GM19025 (cell line): Measurements from ENCODE around the gene NOP56.
A peak's percentile ranks its signal among the peaks of the same experiment; 100 is the strongest.

Source experiments
- ATAC-seq: cut with Tn5 transposase; IDR thresholded peaks from one replicate; pipeline ENCODE4 v1.9.1; 2021; ENCODE audit warnings: mild to moderate bottlenecking, low read depth, moderate library complexity; ENCODE audit not compliant: unreplicated experiment

Gene NOP56, protein sequence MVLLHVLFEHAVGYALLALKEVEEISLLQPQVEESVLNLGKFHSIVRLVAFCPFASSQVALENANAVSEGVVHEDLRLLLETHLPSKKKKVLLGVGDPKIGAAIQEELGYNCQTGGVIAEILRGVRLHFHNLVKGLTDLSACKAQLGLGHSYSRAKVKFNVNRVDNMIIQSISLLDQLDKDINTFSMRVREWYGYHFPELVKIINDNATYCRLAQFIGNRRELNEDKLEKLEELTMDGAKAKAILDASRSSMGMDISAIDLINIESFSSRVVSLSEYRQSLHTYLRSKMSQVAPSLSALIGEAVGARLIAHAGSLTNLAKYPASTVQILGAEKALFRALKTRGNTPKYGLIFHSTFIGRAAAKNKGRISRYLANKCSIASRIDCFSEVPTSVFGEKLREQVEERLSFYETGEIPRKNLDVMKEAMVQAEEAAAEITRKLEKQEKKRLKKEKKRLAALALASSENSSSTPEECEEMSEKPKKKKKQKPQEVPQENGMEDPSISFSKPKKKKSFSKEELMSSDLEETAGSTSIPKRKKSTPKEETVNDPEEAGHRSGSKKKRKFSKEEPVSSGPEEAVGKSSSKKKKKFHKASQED

DNA sequence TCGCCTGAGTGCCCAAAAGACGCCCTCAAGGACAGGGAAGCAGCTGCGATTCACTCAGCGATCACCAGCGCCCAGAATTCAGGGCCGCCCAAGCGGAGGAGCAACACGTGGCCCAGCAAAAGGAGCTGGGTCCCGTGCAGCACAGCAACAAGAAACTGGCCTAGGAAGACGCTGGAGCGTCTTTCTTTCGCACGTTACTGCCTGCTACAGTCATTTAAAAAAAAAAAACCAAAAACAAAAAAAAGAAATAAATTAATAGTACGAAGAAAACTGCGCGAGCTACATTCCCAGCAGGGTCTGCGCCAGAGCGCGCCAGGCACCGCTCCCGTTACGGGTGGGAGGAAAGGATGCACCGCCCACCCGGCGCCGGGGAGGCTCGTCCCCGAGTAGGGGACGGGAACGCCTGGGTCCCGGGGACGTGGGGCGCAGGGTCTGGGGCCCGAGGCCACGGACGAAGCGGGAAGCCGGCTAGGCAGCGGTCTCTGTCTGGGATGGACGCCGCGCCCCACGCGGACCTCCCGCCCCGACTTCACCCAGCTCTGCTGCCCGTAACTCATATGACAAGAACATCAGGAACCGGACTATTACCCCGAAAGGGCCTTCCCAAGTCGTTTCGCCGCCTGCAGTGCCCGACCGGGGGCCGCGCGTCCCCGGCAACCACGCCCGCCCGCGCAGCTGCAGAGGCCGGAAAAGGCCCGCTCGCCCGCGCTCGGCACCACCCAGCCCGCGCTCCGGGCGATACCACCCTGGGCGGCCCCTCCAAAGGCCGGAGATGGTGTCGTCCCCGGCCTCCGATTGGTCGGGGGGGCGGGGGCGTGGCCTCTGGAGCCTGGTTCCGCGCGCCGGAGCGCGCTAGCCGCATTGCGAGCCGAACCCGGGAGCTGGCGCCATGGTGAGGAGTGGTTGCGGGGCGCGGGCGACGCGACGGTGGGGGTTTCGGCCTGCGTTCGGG lies at the start of gene NOP56:
NOP56 (plus strand) TSS at position 861 of the 952 bp plus-strand sequence; CDS start at position 890, 29 bp downstream.
- ATAC-seq, result peak; percentile 84

DNA sequence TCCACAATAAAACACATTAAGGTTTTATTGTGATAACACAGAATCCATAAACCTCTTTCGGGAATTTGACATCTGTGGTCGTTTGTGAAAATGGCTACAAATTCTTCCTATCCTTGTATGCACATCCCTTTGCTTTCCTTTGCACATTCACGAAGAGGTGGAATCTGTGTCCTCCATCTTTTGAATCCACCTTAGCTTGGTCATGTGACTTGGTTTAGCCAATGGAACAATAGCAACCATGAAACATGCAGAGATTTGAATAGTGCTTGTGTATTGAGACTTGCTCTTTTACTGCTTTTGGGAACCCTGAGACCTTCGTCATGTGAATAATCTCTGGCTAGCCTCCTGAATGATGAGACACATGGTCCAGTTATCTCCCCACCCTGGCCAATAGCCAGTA lies 49.7 kb upstream of the NOP56 start:
- ATAC-seq, result no peak

DNA sequence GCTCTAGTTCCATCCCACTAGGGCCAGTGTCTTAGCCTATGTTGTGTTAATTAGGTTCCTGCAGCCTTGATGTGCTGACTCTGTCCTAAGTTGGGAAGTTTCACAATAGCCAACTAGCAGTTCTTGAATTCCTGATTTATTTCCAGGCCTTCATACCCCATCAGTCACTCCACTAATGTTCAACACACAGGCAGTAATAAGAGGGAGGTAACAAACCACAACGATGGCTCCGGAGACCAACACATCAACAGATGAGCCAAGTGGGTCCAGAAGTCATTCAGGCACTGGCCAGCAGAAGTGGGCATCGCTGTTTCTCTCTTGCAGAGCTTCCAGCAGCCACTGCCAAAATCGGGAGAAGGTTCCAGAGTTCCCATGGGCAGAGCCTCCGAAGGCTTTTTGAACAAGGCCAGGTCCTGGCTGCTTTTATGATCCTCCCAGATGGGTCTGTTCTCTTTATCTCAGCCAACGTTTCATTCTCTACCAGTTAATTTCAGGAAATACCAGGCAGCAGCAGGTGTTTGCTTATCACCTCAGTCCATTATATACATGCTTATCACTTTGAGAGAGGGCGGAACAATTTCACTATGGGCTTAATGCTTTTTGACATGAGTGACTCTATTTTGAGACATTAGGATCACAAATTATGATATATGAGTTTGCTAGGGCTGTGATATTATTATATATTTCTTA lies 48.5 kb upstream of the NOP56 start:
- ATAC-seq, result no peak

DNA sequence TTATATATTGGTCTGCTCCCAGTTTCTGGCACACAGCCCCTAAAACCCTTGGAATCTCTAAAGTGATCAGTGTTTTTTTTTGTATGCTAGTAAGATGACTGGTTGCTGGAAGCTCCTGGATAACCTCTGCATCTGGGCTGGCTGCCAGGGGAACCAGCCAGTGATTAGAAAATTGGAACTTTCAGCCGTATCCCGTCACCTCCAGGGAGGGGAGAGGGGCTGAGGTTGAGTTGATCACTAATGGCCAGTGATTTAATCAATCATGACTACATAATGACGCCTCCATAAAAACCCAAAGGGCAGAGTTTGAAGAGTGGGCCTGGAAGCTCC lies 48.0 kb upstream of the NOP56 start:
- no peak for ATAC-seq

DNA sequence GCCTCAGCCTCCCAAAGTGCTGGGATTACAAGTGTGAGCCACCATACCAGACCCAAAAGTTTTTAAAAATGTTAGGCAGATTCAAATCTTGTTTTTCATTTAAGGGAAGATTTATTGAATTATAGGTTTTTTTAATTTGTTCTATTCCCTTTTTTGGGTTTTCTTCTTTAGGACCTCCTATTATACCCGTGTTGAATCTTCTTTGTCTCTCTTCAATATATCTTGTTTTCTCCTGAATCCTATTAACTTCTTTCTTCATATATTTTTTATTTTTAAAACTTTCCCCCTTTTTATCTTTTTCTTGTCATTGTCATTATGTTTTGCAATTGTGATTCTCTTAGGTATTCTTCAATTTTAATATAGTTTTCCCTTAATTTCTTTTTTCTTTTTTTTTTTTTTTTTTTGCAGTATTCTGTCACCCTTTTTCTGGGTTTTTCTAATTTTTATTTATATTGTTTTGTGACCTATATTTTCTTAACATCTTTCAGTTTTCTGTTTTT lies 45.9 kb upstream of the NOP56 start:
- no peak for ATAC-seq

DNA sequence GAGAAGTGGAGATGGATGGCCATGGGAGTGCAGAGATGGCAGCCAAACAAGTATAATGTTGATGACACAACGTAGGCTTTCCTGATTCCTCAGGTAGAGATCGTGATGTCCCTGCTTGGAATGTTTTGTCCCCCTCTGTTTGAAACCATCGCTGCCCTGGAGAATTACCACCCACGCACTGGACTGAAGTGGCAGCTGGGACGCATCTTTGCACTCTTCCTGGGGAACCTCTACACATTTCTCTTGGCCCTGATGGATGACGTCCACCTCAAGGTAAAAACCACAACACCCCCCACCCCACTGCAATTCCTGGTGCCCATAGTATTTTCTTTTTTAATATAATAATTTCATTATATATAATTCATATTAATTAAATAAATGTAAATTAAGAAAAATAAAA lies 42.1 kb upstream of the NOP56 start:
- ATAC-seq, result no peak

DNA sequence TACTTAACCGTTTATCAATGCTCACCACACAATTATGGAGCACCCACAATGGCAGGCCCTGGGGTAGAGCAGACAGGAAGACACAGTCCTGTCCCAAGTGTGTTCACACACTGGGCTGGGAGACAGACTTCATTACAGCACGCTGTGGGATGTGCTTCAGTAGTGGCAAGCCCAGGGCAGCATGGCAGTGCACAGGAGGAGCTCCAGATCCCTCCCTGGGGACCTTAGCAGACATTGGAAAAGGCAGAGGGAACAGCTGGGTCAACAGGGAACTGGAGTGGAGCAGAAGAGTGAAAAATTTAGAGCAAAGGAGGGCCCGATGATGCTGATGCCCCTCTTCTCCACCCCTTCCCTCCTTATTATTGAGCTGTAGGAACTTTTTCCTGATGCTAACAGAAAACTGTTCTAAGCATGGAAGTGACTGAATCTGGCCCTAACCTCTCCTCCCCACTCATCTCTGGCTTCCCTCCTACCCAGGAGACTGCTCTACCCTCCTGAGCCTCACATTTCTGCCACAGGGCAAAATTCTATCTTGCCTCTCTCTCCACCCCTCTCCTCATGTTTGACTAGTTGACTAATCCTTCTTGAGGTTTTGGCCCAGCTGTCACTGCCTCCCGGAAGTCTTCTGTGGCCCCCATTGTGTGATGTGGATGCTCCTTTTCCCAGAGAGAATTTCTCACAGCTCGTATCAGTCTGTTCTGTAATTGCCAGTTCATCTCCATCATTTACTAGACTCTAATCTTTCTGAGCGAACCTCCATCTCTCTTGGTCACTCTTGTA lies 41.3 kb upstream of the NOP56 start:
- no peak for ATAC-seq

DNA sequence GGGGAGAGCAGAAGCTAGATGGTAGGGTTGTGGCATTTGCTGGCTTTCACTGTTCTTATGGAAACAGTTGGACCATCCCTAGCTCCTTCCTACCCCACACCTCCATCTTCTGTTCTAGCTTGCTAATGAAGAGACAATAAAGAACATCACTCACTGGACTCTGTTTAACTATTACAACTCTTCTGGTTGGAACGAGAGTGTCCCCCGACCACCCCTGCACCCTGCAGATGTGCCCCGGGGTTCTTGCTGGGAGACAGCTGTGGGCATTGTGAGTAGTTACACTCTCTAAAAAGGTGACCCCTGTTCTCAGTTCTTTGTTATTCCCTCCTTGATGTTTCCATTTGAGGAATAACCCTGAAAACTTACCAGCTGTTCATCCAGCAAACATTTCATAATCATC lies 40.4 kb upstream of the NOP56 start:
- no peak for ATAC-seq

DNA sequence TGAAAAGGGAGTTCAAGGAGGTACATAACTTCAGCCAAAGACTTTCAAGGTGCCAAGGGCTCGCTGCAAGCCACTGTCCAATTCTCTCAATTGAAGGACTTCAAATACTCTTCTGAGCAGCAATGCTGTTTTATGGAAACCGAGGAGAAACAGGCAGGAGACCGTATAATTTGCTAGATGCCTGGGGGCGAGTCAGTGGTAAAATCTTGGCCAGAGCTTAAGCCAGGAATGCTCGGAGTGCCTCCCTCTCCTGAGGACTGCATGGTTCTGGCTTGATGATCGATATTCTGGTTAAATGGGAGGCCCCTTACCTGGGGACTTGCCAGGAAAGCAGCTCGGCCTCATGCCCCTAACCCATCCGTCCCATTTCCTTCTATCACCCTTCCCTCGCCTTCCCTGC lies 35.8 kb upstream of the NOP56 start:
- no peak for ATAC-seq

DNA sequence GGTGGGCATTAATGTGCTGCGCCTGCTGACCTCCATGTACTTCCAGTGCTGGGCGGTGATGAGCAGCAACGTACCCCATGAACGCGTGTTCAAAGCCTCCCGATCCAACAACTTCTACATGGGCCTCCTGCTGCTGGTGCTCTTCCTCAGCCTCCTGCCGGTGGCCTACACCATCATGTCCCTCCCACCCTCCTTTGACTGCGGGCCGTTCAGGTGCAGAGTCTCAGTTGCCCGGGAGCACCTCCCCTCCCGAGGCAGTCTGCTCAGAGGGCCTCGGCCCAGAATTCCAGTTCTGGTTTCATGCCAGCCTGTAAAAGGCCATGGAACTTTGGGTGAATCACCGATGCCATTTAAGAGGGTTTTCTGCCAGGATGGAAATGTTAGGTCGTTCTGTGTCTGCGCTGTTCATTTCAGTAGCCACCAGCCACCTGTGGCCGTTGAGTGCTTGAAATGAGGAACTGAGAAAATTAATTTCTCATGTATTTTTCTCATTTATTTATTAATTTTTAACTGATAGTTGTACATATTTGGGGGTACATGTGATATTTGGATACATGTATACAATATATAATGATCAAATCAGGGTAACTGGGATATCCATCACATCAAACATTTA lies 35.2 kb upstream of the NOP56 start:
- no peak for ATAC-seq

DNA sequence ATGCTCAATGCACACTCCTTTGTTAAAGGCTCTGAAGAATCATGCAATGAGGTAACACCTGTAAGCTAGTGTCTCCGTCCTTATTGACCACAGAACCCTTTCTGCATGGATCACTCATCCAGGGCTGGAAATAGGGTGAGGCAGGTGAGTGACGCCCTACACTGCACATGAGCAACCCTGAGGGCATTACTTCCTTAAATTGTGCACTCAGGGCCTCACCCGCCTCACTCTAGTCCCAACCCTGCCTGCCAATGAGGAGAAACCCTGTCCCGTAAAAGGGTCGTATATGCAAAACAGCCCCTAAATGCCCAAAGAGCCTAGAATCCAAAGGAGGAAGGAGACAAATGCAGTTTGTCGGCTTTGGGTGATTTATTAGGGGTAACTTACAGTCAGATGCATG lies 33.6 kb upstream of the NOP56 start:
- no peak for ATAC-seq

DNA sequence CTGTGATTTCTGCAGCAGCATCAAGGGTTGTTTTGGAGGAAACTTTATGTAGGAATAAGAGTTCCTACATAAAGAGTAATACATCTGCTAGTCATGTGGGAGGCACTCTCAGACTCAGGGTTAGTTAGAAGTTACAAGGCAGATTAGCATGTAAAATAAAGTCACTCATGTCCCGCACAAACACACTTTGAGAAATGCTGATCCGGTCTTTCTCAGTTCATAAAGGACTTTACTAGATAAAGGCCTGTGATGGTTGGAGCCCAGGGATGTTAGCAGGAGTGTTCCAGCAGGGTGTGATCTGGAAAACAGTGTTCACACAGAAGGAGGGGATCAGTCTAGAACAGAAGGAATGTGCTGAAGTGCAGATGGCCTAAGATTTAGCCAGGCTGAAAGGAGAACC lies 33.1 kb upstream of the NOP56 start:
- no peak for ATAC-seq

DNA sequence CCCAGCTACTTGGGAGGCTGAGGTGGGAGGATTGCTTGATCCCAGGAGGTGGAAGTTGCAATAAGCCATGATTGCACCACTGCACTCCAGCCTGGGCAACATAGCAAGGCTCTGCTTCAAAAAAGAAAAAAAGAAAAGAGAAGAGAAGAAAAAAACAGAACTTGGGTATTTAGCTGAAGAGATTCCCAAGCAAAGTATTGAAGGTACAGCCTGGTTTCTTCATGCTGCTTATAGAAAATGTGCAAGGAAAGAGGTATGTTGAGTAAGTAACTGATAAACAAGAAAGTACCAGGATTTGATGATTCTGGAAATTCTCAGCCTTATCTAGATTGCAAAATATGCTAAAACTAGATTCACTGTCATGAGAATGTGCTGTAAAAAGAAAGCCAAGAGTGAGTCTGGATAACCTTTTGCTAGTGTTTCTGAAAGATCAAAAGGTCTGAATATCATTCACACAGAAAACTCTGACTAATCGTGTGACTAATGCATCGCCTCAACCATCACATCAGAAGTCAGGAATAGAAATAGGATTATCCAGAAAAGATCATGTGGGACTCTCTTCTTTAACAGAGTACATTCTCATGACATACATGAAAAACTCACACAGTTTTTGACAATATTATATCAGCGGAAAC lies 32.4 kb upstream of the NOP56 start:
- no peak for ATAC-seq

DNA sequence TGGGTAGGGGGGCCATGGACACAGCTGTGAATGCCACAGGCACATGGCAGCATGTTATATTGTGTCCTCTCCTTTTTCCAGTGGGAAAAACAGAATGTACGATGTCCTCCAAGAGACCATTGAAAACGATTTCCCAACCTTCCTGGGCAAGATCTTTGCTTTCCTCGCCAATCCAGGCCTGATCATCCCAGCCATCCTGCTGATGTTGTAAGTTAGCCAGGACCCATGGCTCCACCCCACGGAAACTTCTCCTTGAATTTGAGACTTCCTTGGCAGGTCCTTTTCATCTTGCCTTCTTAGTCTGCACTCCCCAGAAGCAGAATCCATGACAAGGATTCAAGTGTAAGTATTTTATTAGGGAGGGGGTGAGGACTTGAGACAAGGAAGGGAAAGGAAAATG lies 28.2 kb upstream of the NOP56 start:
- ATAC-seq, result no peak

DNA sequence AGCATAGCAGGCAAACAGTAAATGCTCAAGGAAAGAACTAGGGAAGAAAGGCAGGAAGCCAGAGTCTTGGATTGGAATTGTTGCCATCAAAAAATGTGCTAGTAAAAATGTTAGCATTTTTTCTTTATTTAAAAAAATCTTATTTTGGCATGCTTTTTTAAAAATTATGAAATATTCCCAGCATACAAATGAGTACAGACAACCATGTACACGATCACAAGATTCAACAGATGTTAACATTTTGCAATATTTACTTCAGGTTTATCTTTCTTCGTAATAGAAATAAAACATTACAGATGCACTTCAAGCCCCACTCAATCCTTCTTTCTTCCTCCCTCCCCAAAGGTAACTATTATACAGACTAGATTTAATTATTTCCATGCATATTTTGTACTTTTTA lies 27.4 kb upstream of the NOP56 start:
- ATAC-seq, result no peak

DNA sequence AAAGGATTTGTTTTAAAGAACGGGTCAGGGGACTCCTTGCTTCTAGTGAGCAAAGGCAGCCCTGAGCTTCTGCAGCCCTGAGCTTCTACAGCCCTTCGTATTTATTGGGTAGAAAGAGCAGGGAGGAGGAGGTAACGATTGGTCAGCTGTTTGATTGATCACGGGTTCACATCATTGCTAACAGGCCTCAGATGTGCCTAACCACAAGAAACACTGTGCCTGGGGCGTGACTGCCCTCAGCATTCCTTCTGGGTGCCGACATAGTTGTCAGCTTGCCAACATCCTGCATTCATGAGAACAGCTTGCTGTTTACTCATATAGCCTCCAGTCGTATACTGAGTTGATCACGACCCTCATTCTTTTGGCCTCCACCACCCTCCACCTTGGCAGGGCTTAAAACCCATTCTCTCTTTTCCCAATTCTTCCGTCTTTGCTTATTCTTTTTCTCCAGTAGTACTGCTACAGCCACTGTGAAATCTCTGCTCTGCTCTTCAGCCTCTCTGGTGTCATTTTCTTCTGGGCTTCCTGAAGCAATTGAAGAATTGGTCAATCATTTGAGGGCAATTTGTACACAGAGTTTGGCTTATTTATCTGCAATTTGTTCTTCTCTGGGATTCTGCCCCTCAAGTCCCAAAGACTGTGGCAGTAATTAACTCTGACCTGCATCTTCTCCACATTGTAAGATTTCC lies 25.4 kb upstream of the NOP56 start:
- ATAC-seq, result no peak

DNA sequence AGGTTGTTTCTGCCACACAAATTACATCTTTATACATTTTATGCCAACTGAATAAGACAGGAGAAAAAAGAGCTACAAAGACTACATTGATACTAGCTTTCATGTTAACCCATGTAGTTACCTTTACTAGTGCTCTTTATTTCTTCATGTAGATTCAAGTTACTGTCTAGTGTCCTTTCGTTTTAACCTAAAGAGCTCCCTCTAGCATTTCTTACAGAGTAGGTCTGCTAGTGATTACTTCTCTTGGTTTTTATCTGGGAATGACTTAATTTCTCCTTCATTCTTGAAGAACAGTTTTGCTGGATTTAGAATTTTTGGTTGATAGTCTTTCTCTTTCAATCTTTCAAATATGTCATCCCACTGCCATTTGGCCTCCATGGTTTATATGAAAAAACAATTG lies 21.2 kb upstream of the NOP56 start:
- ATAC-seq, result no peak

DNA sequence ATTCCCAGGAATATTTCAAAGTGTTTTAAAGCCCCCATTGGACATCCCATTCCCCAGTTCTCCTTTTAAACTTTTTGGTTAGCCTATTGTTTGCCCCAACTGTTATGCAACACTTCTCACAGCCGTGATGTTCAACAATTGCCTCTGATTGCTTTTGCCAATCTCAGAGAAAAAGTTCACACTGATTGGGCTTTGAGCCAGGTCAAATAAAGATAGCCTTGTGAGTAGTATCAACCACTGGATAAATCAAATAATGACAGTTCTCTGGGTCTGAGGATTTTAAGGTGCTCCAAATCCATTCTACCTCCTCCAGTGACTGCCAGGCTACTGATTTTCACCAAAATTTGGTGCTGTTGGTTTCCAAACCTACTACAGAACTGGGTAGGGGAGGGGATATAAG lies 19.1 kb upstream of the NOP56 start:
- ATAC-seq, result no peak
